C4-2B (cell line): ENCODE data around the gene EPB41L2.

Source experiments
- H3K27ac ChIP-seq: fragments of 450-650 bp; 2 replicates; pipeline ENCODE4 v1.5.1; 2017
- ZFX ChIP-seq: fragments of 450-650 bp; IDR thresholded peaks from 2 replicates; pipeline ENCODE4 v1.6.1; 2017
- TF ChIP-seq, protein P1 (sequence below): fragments of 450-650 bp; conservative IDR thresholded peaks from 2 replicates; pipeline ENCODE4 v1.5.1; 2017; ENCODE audit warnings: mild to moderate bottlenecking

The EPB41L2 gene

DNA sequence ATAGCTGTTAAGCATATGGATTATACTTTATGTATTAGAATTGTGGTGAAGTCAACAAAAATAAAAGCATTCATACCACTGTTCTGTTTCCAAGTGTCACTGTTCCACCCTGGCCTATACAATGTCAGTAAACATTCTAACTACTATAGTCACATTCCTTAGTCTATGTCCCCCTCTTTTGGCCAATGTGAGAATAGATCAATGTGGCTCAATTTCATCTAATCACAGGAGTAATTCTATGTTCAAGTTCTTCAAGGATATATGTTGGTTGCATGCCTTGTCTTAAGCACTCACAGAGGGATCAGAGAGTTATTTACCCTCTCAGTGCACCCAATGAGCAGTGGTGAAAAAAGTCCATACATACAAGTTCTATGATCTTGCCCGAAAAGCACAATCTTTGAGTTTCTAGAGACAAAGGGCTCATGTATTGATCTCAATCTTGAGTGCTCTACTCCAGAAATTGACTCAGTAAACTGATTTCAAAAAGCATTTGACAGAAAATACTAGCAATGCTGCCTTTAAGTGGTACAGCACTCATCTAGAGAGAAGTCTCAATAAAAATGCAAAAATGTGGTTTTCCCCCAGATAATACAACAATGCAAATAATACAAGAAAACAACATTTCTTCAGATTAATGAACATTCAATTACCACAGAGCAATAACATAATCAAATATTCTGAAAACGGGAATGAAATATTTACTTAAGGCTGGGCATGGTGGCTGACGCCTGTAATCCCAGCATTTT is 219.3 kb downstream of the EPB41L2 start:
- H3K27ac ChIP-seq = no peak overlapping the region
- TF ChIP-seq ZFX = no peak
- TF ChIP-seq, protein P1, sequence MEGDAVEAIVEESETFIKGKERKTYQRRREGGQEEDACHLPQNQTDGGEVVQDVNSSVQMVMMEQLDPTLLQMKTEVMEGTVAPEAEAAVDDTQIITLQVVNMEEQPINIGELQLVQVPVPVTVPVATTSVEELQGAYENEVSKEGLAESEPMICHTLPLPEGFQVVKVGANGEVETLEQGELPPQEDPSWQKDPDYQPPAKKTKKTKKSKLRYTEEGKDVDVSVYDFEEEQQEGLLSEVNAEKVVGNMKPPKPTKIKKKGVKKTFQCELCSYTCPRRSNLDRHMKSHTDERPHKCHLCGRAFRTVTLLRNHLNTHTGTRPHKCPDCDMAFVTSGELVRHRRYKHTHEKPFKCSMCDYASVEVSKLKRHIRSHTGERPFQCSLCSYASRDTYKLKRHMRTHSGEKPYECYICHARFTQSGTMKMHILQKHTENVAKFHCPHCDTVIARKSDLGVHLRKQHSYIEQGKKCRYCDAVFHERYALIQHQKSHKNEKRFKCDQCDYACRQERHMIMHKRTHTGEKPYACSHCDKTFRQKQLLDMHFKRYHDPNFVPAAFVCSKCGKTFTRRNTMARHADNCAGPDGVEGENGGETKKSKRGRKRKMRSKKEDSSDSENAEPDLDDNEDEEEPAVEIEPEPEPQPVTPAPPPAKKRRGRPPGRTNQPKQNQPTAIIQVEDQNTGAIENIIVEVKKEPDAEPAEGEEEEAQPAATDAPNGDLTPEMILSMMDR = peak; percentile 73

DNA sequence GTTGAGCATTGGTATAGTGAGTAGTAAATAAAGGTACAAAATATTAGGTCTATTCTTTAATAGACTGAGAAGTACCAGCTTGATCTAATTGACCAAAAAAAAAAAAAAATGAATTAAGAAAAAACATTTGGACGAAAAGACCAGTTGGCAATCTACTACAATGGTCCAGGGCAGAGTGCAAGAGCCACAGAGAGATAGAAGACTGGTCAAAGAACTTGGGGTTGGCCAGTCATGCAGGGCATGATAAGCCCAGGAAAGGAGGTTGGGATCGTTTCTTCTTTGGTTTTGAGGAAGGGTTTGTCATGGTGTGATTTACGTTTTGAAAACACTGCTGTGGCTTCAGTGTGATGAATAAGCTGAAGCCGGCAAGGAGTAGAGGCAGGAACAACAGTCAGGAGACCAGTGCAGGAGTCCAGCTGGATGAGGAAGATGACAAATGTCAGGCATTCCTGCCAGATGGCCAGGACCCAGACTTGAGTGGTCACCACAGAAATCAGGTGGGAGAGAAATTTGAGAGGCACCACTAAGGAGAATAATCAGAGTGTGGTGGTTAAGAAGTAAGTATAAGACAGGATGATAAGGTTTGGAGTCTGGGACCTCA is 221.8 kb downstream of the EPB41L2 start:
- no peak overlapping the region for H3K27ac ChIP-seq
- TF ChIP-seq, protein P1 = no peak
- no peak for TF ChIP-seq ZFX

DNA sequence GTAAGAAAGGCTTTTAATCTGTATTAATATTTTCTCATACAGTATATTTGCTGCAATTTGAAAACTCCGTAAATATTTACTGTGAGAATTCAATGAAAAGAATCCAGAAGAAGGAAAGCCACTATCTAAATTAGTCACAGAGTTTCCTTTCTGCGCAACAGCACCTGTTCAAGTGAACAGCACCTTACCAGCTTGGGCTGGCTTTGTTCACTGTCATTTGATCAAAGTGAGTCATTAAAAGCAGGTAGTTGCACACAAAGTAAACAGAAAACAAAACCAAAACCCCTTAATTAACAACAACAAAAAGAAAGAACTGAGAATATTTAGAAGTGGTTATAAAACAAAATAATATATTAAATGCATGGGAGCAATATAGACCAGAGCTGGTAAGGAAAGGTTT is 223.0 kb downstream of the EPB41L2 start:
- H3K27ac ChIP-seq = no peak overlapping the region
- TF ChIP-seq, protein P1 = no peak
- TF ChIP-seq ZFX = no peak

DNA sequence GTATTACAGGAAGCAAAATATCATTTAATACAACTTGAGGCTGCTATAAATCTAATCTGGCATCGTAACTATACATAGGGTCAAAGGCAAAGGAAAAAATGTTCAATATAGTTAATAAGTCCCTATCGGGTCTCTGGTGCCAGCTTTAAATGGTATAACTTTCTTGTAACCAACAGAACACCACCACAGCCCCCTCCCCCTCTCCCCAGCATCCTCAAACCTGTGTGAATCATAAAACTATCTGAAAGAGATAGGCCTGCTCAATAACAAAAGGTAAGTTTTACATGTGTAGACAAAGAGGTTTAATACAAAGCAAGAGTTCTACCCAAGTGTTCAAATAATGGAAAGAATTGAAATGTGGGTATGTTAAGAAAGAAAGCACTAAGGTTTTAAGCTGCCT is 223.7 kb downstream of the EPB41L2 start:
- no peak for TF ChIP-seq ZFX
- TF ChIP-seq, protein P1 = no peak

DNA sequence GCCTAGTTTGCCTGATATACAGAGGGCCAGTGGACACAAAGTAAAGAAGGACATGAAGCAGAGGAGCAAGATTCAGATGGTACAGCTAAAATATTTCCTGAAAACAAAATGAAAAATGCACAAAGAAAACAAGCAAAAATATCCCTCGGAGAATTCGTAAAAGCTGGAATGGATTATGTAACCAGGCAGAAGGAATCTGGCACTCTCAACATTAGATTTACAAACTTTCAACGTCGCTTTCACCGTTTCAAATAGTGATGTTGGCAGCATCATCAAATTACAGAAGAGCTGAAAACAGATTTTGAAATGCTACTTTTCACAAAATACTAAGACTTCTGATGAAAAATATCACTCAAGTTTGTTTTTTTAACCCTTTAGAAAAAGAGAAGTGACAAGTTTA is 224.1 kb downstream of the EPB41L2 start:
- no peak overlapping the region for H3K27ac ChIP-seq
- TF ChIP-seq, protein P1 = no peak
- TF ChIP-seq ZFX = no peak

More for the DNA sequence above, 223.7 kb downstream of the EPB41L2 start:
- no peak overlapping the region for H3K27ac ChIP-seq

DNA sequence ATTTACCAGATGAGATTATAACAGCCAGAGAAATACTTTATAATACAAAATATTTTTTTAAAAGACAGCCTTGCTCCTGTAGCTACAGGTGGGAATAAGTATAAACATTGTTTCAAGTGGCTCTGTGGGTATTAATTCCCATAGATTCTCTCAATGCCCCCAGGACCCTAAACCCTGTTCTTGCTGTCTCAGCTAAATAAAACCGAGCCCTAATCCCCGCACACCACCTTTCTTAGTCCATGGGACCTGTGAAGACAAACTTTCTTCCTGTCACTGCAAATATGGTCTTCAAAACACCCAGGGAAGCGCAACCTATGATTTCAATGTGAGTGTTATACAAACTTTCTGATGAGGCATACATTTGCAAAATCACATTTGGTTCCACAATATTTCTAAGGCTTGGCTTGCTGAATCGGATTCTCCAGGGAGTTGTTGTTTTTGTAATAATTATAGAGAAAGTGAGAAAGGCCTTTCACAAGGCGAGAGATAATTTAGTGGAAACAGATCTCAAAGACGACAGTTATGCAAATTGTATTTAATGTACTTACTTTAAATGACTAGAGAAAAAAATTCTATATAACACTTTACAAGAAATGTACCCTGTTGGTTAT is 224.7 kb downstream of the EPB41L2 start:
- H3K27ac ChIP-seq = no peak overlapping the region
- TF ChIP-seq, protein P1 = no peak
- TF ChIP-seq ZFX = no peak

DNA sequence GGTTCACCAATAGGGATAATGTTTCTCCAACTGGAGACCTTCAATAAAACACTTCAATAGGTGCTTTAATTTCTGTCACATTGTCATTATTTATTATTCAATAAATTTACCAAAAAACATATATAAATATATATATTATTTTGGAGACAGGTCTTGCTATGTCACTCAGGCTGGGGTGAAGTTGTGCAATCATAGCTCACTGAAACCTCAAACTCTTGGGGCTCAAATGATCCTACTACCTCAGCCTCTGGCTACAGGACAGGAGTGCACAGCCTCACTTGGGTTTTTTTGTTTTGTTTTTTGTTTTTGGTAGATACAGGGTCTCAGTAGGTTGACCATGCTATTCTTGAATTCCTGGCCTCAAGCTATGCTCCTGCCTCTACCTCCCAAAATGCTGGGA is 226.0 kb downstream of the EPB41L2 start:
- TF ChIP-seq, protein P1 = no peak
- TF ChIP-seq ZFX = no peak
- no peak overlapping the region for H3K27ac ChIP-seq
